Measurements from ENCODE around the gene NSG1. TPM values are rescaled to one million over a fixed set of nuclear protein-coding genes. Genes with fewer than 3 reads are reported as not detected.
"Not testable (repeated sequence)": the region's sequence is repeated elsewhere in the genome, so short reads cannot be mapped to it uniquely, and the experiment has no call there.

The NSG1 gene
- total RNA-seq, 1 donor = not detected

- H4K20me1 ChIP-seq (ENCODE audit: insufficient read depth, low read length) = peaks cover under 1% of the 10 kb centered on the region
- no peaks in the 10 kb centered on the region for H3K27me3 ChIP-seq (ENCODE audit: insufficient read depth, low read length)
- H2AFZ ChIP-seq (ENCODE audit: low read length) = no peak overlapping the region
- no peak overlapping the region for H3K27ac ChIP-seq (ENCODE audit: low read depth, low read length)
- peak; percentile 66 for DNase-seq (ENCODE audit: insufficient read length, low spot score, missing footprints)
- H3K36me3 ChIP-seq (ENCODE audit: insufficient read depth, low read length) = peaks cover 15% of the 10 kb centered on the region
- no peaks in the 10 kb centered on the region for H3K79me2 ChIP-seq (ENCODE audit: insufficient read depth, low read length)
- no peak for TF ChIP-seq CTCF (IDR thresholded peaks at IDR 0.05; ENCODE audit: extremely low read depth, low read depth, low read length)
- peaks cover 9% of the 10 kb centered on the region for H3K4me1 ChIP-seq (ENCODE audit: insufficient read depth, low read length)
- no peaks in the 10 kb centered on the region for H3K9me3 ChIP-seq (ENCODE audit: low read depth, low read length)
- H3K4me2 ChIP-seq (ENCODE audit: insufficient read depth, low read length) = no peak overlapping the region
- no peak overlapping the region for H3K4me3 ChIP-seq (ENCODE audit: insufficient read depth, low read length)
These were observed 76.1 kb downstream of the NSG1 start for GRCh38 chr4:4462970-4463369.

GRCh38 chr4:4465238-4465637 is 78.3 kb downstream of the NSG1 start:
- DNase-seq (ENCODE audit: insufficient read length, low spot score, missing footprints); H3K27me3 ChIP-seq (ENCODE audit: insufficient read depth, low read length); H3K9me3 ChIP-seq (ENCODE audit: low read depth, low read length); H3K4me1 ChIP-seq (ENCODE audit: insufficient read depth, low read length); H2AFZ ChIP-seq (ENCODE audit: low read length); H3K79me2 ChIP-seq (ENCODE audit: insufficient read depth, low read length); H4K20me1 ChIP-seq (ENCODE audit: insufficient read depth, low read length); H3K4me2 ChIP-seq (ENCODE audit: insufficient read depth, low read length); H3K4me3 ChIP-seq (ENCODE audit: insufficient read depth, low read length); H3K27ac ChIP-seq (ENCODE audit: low read depth, low read length): not testable (repeated sequence)
- peaks cover 24% of the 10 kb centered on the region for H3K36me3 ChIP-seq (ENCODE audit: insufficient read depth, low read length)

Other genes starting within 250 kb of the NSG1 start
- not detected in 2 replicates for gene OTOP1, start 160.2 kb upstream of the NSG1 start, total RNA-seq
- 21.7 and 28.3 TPM in 2 replicates for gene TMEM128, start 138.9 kb upstream of the NSG1 start, total RNA-seq
- 3.5 and 4.0 TPM in 2 replicates for gene LYAR, start 96.9 kb upstream of the NSG1 start, total RNA-seq
- gene ZBTB49, start 96.9 kb upstream of the NSG1 start, total RNA-seq = 5.0 and 6.2 TPM in 2 replicates
- 23.9 and 26.2 TPM in 2 replicates for gene STX18, start 154.9 kb downstream of the NSG1 start, total RNA-seq

Measured in osteoblast (primary cell).